Effector CD8-positive, alpha-beta T cell (primary cell): ENCODE measurements around the gene FOXJ1.

Experiments used
- DNase-seq: peaks from one replicate; lab custom pipeline; 2025; lab: John Stamatoyannopoulos, UW

The FOXJ1 gene

DNA sequence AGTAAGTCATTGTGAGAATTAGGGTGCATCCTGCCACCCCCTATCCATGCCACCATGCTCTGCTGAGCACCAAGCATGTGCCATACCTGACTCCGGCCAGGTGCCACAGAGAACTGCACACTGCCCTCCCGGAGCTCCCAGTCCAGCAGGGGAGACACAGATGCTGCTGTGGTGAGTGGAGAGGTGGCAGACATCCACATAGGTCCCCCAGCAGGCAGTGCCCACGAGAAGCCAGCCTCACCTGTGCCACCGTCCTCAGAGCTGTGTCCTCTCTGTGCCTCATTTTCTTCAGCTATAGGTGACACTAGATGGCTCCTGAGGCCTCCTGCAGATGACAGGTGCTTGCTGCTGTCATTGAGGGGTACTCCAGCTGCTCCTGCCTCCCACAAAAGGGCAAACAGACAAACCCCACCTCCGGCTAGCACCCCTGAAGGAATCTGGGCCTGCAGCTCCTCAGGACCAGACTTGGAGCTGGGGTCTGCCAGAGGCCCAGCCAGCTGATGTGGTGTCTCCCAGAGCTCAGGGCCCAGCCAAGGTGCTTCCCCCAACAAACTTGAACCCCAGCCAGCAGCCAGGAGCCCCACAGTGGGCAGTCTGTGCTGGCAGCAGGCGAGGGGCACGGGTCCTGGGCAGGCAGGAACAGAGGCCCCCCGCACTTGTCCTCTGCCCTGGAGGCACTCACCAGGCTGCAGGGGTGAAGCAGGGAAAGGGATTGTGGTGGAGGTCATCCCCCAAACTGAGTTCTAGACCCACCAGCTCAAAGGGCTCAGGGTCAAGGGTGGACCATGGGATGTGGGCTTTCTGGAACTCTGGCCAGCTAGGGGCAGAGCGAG, 17.1 kb downstream of the FOXJ1 start:
- DNase-seq, result no peak

DNA sequence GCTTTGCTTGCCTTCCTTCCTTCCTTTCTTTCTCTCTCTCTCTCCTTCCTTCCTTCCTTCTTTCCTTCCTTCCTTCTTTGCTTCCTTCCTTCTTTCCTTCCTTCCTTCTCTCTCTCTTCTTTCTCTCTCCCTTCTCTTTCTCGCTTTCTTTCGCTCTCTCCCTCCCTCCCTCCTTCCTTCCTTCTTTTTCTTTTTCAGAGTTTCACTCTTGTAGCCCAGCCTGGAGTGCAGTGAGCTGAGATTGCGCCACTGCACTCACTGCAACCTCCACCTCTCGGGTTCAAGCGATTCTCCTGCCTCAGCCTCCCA, 17.9 kb downstream of the FOXJ1 start:
- no peak for DNase-seq

DNA sequence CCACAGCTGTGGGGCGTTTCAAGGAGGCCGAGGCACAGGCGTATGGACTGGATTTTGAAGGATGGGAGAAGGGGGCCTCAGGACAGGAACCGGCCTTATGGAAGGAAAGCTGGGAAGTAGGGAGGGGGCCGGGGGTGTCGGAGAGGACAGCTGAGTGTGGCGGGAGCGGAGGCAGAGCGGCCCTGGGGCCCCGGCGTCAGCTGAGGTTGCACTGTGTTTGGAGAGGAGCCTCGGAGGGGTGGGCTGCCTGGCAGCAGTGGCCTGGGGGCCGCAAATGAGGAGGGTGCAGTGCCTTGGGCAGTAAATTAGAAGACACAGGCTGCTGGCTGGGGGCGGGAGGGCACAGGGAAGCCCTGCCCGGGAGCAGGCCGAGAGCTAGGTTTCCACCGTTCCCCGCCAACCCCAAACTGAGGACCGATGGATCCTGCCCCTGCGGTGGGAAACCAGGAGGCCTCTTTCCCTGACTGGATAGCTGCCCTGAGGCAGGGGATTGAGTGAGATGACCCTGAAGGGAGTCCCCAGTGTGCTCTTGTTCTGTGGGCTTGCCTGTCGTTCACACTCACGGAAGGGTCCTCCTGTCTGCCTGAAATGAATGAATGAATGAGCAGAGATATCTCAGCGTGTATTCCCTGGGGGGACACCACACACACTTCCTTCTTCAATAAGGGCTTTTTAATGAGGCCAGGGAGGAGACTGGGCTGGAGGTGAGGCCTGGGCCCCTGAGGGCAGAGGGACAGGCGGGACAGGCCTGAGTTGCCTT, 18.4 kb downstream of the FOXJ1 start:
- DNase-seq, result no peak

DNA sequence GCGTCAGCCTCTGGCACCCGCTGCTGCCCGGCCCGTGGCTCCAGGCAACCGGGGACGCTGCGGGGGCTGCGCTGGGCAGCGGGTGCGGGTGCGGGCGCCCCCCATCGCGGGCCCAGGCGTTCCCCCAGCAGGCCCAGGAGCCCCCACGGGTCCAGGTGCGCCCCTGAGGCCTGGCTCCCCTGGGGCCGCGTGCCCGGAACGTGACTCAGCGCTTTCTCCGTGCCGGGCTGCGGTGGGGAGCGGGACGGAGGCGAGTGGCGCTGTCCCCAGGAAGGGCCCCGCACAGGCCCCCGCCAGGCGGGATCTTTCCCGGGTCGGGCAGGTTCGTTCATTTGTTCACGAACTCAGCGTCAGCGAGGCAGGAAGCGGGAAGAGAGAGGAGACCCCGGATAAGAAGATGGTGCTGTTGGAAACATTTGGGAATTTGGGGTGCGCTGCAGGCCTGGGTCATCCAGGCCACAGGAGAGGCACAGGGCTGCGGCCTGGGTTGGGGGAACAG, 19.1 kb downstream of the FOXJ1 start:
- DNase-seq, result no peak

DNA sequence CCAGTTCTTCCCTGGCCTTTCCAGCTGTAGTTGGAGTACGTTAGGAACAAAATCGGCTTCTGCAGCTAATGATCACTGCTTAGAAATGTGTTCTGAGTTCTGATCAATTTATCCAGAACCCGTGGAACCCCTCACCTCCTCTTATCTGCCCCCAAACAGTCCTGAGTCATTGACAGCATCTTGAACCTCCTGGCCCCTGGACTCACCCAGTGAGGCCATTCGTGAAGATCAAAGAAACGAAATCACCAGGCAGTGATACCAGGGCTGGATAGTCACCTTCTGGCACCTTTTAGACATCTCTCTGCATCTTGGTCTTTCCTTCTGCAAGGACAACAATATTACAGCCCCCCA, 20.4 kb downstream of the FOXJ1 start:
- DNase-seq, result no peak

DNA sequence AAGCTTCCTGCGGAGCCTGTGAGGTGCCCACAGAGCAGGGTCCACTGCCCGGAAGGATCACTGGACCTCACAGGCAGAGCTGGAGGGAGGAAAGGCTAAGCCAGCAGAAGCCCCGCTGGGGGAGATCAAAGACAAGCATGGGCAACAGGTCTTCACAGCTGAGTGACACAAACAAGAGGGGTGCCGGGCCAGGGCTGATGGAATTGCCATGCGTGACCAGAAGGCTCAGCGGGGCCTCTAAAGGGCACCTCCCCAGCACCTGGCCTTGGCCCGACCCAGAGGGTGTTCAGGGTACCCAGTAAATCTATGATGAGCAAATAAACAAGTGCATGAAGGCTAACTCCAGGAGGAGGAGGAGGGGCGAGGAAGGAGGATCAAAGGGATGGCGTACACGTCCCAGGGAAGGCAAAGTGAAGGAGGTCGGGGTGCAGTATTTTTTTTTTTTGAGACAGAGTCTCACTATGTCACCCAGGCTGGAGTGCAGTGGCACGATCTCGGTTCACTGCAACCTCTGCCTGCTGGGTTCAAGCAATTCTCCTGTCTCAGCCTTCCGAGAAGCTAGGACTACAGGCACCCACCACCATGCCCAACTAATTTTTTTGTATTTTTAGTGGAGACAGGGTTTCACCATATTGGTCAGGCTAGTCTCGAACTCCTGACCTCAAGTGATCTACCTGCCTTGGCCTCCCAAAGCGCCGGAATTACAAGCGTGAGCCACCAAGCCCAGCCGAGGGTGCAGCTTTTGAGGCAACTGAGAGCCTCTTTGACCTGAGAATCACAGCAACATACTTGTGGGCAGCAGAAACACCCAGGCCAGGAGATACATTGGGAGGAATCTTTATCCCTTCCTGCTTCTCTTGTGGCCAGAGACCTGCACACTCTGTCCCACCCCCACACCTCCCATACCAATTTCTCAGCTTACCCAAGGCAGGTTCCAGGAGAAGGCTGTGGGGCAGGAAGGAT, 21.4 kb downstream of the FOXJ1 start:
- no peak for DNase-seq

DNA sequence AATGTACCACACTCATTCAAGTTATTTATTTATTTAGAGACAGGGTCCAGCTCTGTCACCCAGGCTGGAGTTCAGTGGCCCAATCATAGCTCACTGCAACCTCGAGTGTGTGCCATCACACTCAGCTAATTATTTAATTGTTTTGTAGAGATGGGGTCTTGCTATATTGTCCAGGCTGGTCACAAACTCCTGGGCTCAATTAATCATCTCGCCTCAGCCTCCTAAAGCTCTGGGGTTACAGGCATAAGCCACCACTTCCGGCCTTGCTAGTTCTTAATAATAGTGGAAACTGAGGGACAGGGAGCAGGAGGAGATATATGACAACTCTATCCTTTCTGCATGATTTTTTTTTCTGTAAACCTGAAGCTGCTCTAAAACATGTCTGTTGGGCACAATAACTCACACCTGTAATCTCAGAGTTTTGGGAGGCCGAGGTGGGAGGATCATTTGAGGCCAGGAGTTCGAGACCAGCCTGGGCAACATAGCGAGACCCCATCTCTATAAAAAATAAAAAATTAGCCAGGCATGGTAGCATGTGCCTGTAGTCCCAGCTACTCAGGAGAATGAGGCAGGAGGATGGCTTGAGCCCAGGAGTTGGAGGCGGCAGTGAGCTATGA, 25.8 kb downstream of the FOXJ1 start:
- DNase-seq, result no peak

DNA sequence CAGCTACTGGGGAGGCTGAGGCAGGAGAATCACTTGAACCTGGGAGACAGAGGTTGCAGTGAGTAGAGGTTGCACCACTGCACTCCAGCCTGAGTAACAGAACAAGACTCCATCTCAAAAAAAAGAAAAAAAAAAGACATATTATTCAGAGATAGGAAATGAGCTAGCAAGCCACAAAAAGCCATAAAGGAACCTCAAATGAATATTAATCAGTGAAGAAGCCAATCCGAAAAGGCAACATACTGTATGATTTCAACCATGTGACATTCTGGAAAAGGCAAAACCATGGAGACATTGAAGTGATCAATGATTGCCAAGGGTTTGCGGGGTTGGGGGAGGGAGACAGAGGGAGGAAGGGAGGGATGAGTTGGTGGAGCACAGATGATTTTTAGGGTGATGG, 29.1 kb downstream of the FOXJ1 start:
- no peak for DNase-seq

DNA sequence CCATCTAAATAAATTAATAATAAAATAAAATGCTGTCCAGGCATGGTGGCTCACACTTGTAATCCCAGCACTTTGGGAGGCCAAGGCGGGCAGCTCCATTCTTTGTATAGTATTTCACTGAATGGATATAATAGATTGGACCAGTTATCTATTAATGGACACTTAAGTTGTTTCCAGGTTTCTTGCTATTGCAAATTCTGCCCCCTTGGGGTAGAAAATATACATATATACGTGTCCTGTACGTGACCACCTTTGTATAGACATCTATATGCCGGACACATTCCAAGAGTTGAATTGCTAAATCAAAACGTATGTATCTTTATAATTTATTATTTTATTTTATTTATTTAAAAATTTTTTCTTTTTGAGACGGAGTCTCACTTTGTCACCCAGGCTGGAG, 33.5 kb downstream of the FOXJ1 start:
- DNase-seq, result no peak

DNA sequence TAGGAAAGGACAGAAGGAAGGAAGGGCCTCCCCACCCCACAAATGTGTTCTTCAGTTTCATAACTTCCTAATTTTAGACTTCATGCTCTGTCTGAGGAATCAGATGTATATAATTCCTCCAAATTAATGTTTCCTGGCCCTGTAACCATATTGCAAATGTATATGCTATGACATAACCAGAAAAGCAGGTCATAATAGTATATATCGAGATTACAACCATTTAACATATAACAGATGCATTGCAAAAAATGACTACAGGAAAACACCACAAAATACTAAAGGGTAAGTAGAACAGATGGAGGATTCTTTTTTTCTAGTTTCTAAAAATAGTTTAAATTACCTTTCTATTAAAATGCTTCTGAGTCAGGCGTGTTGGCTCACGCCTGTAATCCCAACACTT, 34.3 kb downstream of the FOXJ1 start:
- no peak for DNase-seq

DNA sequence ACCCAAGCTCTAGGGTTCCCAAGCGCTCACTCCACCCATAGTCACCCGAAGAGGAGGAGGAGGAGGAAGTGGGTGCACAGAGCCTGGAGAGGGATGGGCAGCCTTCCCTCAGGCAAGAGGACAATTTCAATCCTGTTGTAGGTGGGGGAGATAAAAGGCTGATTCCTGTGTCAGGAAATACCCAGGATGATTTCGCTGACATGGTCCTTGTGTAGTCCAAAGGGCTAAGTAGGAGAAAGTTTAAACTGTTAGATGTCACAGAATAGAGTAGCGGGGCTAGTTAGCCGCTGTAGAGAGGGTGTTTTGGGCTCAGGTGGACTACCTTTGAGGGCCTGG, 36.2 kb downstream of the FOXJ1 start:
- no peak for DNase-seq

DNA sequence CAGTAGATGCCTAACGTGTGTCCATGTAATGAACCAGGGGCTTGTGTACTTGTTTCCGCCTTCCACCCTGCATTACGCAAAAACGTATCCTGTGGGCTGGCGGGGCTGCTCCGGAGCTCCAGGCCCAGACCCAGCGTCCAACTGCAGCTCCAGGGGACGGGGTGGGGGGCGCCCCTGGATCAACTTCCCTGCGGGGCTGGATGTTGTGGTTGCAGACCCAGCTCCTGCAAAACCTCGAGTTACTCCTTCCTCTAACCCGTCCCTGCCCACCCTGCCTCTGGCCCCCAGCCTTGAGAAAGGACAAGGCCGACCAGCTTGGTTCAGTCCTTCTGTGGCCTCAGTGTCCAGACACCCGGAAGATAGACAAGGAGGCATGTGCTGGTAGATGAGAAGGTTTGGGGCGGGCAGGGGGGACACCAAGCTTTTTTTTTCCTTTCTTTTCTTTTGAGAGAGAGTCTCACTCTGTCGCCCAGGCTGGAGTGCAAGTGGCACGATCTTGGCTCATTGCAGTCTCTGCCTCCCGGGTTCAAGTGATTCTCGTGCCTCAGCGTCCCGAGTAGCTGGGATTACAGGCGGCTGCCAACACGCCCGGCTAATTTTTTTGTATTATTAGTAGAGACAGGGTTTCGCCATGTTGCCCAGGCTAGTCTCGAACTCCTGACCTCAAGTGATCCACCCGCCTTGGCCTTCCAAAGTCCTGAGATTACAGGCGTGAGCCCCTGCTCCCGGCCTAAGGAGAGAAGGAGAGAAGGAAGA, 36.7 kb downstream of the FOXJ1 start:
- no peak for DNase-seq

DNA sequence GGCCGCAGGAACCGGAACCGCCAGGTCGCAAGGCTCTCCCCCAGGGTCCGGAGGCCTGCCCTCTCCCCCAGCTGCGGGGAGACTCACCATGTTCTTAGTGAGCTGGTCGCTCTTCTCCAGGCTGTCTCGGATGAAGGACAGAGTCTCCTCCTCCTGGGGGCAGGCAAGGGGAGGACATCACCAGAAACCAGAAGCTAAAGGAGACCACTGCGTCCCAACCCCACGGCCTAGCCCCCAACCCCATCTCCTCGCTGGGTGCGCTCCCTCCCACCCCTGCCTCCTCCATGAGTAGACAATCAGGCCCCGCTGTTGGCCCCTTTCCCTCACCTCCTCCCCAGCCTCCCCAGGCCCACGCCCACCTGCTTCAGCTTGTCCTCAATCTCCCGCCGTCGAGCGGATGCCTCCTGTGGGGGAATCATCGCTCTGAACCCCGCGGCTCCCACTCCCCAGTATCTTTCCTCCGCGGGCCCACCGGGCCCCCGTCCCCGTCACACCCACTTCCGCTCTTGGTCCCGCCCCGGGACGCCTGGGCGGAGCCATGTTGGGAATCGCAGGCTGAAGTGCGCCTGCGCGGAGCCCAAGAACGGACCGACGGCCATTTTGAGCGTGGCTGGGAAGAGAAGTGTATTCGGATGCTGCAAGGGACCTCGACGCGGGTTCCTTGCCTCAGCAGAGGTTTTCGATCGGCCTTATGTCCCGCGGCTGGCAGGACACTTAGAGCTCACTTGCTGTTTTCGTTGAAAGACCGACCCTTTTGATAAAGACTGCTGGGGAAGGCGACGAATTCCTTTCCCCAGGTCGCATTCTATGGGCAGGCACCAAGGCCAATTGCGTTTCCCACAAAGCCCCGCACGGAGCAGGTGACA, 37.5 kb downstream of the FOXJ1 start, which contains the start of gene EXOC7:
EXOC7 (minus strand) TSS at position 514 of the 866 bp plus-strand sequence; CDS start at position 419, 95 bp downstream.
- DNase-seq, result peak; percentile 90

DNA sequence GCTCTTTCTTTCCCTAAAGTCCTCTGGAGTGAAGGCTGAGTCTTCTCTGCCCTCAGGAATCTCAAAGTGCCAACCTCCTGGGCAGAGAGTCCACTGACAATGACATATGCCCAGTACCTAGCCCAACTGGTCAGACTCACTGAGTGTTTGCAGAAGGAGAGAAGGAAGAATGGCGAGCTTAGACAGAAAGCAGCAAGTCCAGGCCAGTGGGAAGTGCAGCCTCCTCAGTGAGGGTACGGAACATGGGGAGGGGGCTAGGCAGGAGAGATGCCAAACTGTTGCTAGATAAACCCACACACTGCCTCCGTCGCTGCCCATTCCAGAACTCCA, 38.1 kb downstream of the FOXJ1 start:
- DNase-seq, result no peak

DNA sequence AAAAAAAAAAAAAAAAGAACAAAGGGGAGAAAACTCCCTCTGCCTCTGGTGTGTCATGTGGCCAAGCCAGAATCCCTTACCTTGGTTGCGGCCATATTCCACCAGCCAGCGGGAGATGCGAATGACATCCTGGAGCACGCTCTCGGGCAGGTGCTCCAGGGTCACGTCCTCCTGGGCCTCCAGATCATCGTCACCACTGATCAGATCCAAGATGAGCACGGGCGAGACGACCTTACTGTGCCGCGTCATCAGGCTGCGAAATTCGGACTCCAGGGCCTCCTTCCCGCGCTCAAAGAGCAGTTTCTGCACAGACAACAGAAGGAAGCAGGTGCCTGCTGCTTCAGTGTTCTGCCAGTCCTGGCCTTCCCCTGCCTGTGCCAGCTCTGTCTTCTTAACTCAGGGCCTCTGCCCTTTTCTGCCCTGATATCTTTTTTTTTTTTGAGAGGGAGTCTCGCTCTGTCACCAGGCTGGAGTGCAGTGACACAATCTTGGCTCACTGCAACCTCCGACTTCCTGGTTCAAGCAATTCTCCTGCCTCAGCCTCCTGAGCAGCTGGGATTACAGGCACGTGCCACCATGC, 43.2 kb downstream of the FOXJ1 start:
- DNase-seq, result no peak

DNA sequence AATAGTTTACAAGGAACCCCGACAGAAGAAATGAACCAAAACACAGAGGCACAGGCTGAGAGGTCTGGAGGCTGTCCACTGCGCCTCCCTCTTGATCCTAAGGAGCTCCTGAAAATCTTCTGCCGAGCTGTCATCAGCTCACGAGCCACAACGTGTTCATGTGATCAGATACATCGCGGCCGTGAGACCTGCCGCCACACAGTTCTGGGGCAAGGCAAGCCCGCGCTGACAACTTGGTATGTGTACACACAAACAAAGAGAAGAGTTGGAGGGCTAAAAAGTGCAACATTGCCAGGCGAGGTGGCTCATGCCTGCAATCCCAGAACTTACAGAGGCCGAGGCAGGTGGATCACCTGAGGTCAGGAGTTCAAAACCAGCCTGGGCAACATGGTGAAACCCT, 45.1 kb downstream of the FOXJ1 start:
- no peak for DNase-seq

DNA sequence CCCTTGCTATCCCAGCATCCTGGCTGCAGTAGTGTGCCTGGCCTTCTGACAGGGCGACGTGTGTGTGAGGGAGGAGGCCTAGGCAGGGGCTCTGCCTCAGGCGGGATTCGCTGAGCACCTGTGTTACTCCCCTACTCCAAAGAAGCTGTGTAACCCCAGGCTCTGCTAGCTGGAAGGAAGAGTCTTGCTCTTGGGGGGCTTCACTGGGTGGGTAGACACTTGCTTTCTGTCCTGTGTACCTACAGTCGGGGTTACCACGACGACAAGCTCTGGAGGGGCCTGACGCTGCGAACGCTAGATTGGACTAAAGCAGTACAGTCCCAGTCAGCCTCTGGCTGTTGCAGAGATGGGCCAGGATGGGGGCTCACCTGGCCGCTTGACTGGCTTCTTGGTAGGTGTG, 47.0 kb downstream of the FOXJ1 start:
- no peak for DNase-seq

DNA sequence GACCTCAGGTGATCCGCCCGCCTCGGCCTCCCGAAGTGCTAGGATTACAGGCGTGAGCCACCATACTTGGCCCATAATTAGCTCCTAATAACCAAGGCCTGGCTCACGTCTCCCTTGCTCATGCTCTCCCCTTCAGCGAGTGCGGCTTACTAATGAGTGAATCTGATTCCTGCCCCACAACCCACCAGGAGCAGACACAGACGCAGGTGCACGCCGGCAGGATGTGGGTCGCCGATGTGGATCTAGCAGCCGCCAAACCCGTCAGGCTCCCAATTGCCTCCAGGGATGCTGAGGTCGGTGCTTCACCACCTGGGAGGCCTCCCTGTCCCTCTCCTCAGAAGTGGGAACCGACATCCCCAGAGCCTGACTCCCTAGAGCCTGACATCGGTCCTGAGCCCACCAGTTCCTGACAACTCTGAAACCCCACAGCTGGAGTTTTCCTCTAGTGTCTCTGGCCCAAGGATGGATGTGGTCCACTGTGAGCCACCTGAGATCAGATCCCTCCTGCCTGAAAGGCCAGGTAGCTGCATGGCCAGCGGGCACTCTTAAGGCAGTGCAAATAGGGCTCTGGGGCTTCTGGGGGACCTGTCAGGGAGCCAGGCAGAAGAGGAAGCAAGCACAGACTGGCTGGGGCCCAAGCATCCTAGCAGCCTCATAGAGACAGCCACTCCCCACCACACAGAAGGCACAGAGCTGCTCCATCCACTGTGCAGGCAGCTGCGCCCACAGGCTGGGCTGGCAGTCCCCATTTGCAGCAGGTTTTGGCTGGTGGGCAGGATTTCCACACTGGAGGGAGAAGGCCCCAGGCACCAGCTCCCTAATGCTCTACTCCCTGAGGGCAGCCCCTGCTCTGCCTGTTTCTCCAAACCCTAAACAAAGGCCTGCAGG, 48.3 kb downstream of the FOXJ1 start:
- no peak for DNase-seq
